Heart left ventricle (tissue), 13 donors: ENCODE results near the gene CDK5.

Source experiments
- POLR2A ChIP-seq, 2 donors: fragments of 450-650 bp; IDR thresholded peaks; one replicate each; pipeline ENCODE4 v1.6.1; 2017; ENCODE audit warnings: antibody characterized with exemption in 2 of 2, mild to moderate bottlenecking in 2 of 2, moderate library complexity in 2 of 2
- TF ChIP-seq, protein P1 (sequence below), 12 donors: fragments of 200-600 bp; sonication (generic) in 4 of 12; IDR thresholded peaks; one replicate each; pipeline versions ENCODE4 v1.5.0 to v1.8.0; 2018 to 2022; ENCODE audit warnings: antibody characterized with exemption in 12 of 12, mild to moderate bottlenecking in 5 of 12
- donor health status: ischemic (EF 13 %, LVEDD 7.1; RV severe dilation, severe dysfunction).
- donor health status: DM: no; HTN: yes; CAD: no.
- donor health status: DM: no; HTN: no; CAD: no.
- donor health status: ischemic (EF 25% LVEDD 6.9; RV normal size, moderate dysfunction).
- donor health status: ischemic (EF 25% LVEDD 5.7; RV mildly dilated, moderate dysfunction).
- donor health status: ischemic (EF 35%, LVEDD 5.7; RV mildly dilated, moderate dysfunction).
- donor health status: nonischemic (EF 11% LVEDD 7.7; RV severe dilation, severe dysfunction).
- donor health status: DM: yes; HTN: yes; CAD: no.
- donor health status: PGD.
- donor health status: ischemic (EF 29% LVEDD 5.4; RV normal size, mild dysfunction).
- donor health status: nonischemic (EF 23%, LVEDD 6.1; RV moderate dilation, normal function).

DNA sequence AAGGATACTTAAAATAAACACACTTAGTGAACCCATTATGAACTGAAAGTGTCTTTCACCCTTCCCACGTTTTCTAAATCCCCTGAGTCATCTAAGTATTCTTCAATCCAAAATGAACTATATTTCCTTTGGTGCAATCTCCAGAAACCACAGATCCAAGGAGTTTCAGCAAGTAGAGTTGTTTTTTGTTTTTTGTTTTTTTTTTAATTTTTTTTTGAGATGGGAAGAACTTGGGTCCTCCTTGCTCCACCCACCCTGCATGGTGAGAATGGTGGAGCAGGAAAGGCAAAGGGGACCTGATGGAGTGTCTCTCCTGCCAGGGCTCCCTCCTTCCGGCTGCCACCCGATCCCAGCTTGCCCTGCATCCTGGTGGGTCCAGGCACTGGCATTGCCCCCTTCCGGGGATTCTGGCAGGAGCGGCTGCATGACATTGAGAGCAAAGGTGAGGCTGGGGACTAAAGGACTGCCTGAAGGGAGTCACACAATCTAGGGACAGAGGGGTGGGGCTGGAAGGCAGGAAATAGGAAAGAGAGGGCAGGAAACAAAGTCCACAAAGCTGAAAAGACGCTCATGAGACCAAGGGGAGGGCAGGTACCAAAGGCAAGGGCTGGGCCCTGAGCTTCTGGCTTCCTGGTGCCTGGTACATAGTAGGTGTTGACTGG lies 45.5 kb downstream of the CDK5 start:
- TF ChIP-seq, protein P1, sequence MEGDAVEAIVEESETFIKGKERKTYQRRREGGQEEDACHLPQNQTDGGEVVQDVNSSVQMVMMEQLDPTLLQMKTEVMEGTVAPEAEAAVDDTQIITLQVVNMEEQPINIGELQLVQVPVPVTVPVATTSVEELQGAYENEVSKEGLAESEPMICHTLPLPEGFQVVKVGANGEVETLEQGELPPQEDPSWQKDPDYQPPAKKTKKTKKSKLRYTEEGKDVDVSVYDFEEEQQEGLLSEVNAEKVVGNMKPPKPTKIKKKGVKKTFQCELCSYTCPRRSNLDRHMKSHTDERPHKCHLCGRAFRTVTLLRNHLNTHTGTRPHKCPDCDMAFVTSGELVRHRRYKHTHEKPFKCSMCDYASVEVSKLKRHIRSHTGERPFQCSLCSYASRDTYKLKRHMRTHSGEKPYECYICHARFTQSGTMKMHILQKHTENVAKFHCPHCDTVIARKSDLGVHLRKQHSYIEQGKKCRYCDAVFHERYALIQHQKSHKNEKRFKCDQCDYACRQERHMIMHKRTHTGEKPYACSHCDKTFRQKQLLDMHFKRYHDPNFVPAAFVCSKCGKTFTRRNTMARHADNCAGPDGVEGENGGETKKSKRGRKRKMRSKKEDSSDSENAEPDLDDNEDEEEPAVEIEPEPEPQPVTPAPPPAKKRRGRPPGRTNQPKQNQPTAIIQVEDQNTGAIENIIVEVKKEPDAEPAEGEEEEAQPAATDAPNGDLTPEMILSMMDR (IDR thresholded peaks at IDR 0.05), result no peak
- no peak for TF ChIP-seq POLR2A (IDR thresholded peaks at IDR 0.05)
